ENCODE results near the gene SLC5A2. TPM values are rescaled to one million over a fixed set of nuclear protein-coding genes. Genes with fewer than 3 reads are reported as not detected.
"Not testable (repeated sequence)": the region's sequence is repeated elsewhere in the genome, so short reads cannot be mapped to it uniquely, and the experiment has no call there.

Gene SLC5A2
- polyA plus RNA-seq, 3 donors: 0.04 TPM; not detected in 2

DNA sequence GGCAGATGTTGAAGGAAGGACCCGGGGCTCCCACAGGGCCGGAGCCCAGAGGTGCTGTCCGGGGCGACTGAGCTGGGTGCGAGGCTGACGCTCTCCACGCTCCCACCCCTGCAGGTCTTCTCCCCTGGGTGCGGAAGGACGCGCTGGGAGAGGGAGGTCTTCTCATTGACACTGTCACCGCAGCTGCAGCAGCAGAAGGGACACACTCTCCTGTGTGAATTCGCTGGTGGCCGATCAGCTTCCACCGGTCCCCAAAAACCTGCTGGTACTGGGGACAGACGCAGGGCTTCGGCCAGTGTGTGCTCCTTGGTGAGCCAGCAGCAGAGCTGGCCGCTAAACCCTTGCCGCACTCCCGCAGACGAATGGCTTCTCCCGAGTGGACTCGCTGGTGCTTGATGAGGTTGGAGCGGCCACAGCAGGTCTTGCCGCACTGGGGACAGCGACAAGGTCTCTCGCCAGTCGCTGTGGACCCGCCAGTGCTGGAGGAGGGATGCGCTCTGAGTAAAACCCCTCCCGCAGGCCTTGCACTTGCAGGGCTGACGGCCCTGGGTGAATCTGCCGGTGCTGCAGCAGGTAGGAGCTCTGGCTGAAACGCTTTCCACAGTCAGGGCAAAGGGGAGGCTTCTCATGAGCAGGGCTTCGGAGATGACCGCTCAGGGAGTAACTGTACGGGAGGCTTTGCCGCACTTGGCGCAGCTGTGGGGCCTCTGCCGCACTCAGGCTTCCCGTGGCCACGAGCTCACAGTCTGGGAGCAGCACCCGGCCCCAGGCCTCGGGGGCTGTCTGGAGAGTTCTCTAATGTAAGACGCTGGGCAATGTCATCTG lies 46.5 kb upstream of the SLC5A2 start:
- Histone ChIP-seq H3K4me3 (replicated peaks in 1 of 3; ENCODE audit: low read depth in 2 of 3, low read length in 3 of 3) (no peak overlapping the region), H3K27ac (ENCODE audit: low read depth in 1 of 2, low read length in 2 of 2) (no peak overlapping the region), H4K20me1 (ENCODE audit: insufficient read depth, low read length) (no peaks in the 10 kb centered on the region), H3K9me3 (replicated peaks in 1 of 2; ENCODE audit: control insufficient read depth in 1 of 2, insufficient read depth in 1 of 2, low read length in 2 of 2) (no peaks in the 10 kb centered on the region), H3K4me1 (ENCODE audit: control insufficient read depth in 1 of 2, insufficient read depth in 2 of 2, low read length in 2 of 2) (no peaks in the 10 kb centered on the region), H3K79me2 (ENCODE audit: insufficient read depth, low read length) (no peaks in the 10 kb centered on the region), H3K9ac (ENCODE audit: insufficient read depth, low read length, poor library complexity, severe bottlenecking) (no peak overlapping the region), H2AFZ (ENCODE audit: insufficient read depth, low read depth, low read length, poor library complexity, severe bottlenecking) (no peak overlapping the region), H3K4me2 (replicated peaks; ENCODE audit: extremely low read depth, low read length, poor library complexity, severe bottlenecking) (no peak overlapping the region), H3K27me3 (ENCODE audit: control insufficient read depth in 2 of 2, insufficient read depth in 2 of 2, low read length in 2 of 2) (no peaks in the 10 kb centered on the region), H3K36me3 (replicated peaks in 1 of 2; ENCODE audit: control insufficient read depth in 1 of 2, insufficient read depth in 2 of 2, low read length in 2 of 2) (no peaks in the 10 kb centered on the region)
- H3K4me1 Mint-ChIP-seq: no peaks in the 10 kb centered on the region
- peaks cover 0 to 2% (median 0%) of the 10 kb centered on the region in 7 donors for H3K9me3 Mint-ChIP-seq
- H3K4me3 Mint-ChIP-seq: no peak overlapping the region
- H3K27me3 Mint-ChIP-seq (ENCODE audit: low read depth in 3 of 3): peaks cover 0 to 2% (median 0%) of the 10 kb centered on the region in 3 donors
- TF ChIP-seq, protein P1, sequence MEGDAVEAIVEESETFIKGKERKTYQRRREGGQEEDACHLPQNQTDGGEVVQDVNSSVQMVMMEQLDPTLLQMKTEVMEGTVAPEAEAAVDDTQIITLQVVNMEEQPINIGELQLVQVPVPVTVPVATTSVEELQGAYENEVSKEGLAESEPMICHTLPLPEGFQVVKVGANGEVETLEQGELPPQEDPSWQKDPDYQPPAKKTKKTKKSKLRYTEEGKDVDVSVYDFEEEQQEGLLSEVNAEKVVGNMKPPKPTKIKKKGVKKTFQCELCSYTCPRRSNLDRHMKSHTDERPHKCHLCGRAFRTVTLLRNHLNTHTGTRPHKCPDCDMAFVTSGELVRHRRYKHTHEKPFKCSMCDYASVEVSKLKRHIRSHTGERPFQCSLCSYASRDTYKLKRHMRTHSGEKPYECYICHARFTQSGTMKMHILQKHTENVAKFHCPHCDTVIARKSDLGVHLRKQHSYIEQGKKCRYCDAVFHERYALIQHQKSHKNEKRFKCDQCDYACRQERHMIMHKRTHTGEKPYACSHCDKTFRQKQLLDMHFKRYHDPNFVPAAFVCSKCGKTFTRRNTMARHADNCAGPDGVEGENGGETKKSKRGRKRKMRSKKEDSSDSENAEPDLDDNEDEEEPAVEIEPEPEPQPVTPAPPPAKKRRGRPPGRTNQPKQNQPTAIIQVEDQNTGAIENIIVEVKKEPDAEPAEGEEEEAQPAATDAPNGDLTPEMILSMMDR (IDR thresholded peaks at IDR 0.05): no peak
- intact Hi-C loops (cut with micrococcal nuclease): no loop called here
- H3K36me3 Mint-ChIP-seq: no peaks in the 10 kb centered on the region
- WGBS (ENCODE audit: insufficient coverage): 96% methylated on average over 39 of the region's 44 CpGs
- no peak overlapping the region for H3K27ac Mint-ChIP-seq
- DNase-seq: no peak

- H3K27ac Mint-ChIP-seq: no peak overlapping the region
- H3K4me3 Mint-ChIP-seq: no peak overlapping the region
- intact Hi-C loops (cut with micrococcal nuclease): no loop called here
Measured at GRCh38 chr16:31438414-31438813, 44.5 kb upstream of the SLC5A2 start.

DNA sequence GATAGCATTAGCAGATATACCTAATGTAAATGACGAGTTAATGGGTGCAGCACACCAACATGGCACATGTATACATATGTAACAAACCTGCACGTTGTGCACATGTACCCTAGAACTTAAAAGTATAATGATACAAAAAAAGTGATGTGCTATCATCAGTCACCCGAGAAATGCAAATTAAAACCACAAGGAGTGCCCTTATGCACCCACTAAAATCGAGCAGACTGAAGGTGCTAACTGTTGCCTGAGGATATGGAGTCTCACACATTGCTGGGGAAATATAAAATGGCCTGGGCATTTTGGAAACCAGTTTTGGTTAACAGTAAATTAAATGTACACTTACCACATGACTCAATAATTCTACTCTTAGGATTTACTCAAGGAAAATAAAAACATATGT lies 43.9 kb upstream of the SLC5A2 start:
- H2AFZ ChIP-seq (ENCODE audit: insufficient read depth, low read depth, low read length, poor library complexity, severe bottlenecking); intact Hi-C loops (cut with micrococcal nuclease); H3K4me3 Mint-ChIP-seq; H3K79me2 ChIP-seq (ENCODE audit: insufficient read depth, low read length); H3K27ac ChIP-seq (ENCODE audit: low read depth in 1 of 2, low read length in 2 of 2); H3K9ac ChIP-seq (ENCODE audit: insufficient read depth, low read length, poor library complexity, severe bottlenecking); H3K4me1 ChIP-seq (ENCODE audit: control insufficient read depth in 1 of 2, insufficient read depth in 2 of 2, low read length in 2 of 2); H3K9me3 ChIP-seq (replicated peaks in 1 of 2; ENCODE audit: control insufficient read depth in 1 of 2, insufficient read depth in 1 of 2, low read length in 2 of 2); H3K27ac Mint-ChIP-seq; H3K9me3 Mint-ChIP-seq; H3K4me3 ChIP-seq (replicated peaks in 1 of 3; ENCODE audit: low read depth in 2 of 3, low read length in 3 of 3); H3K27me3 ChIP-seq (ENCODE audit: control insufficient read depth in 2 of 2, insufficient read depth in 2 of 2, low read length in 2 of 2); DNase-seq; H3K4me2 ChIP-seq (replicated peaks; ENCODE audit: extremely low read depth, low read length, poor library complexity, severe bottlenecking); H3K4me1 Mint-ChIP-seq; H4K20me1 ChIP-seq (ENCODE audit: insufficient read depth, low read length); H3K36me3 ChIP-seq (replicated peaks in 1 of 2; ENCODE audit: control insufficient read depth in 1 of 2, insufficient read depth in 2 of 2, low read length in 2 of 2); H3K36me3 Mint-ChIP-seq; H3K27me3 Mint-ChIP-seq (ENCODE audit: low read depth in 3 of 3): not testable (repeated sequence)
- no CpG with 5 or more reads among the region's 4 CpGs for WGBS (ENCODE audit: insufficient coverage)

More at GRCh38 chr16:31438414-31438813, 44.5 kb upstream of the SLC5A2 start:
- no peaks in the 10 kb centered on the region for H3K79me2 ChIP-seq (ENCODE audit: insufficient read depth, low read length)
- H3K4me3 ChIP-seq (replicated peaks in 1 of 3; ENCODE audit: low read depth in 2 of 3, low read length in 3 of 3): no peak overlapping the region
- no peaks in the 10 kb centered on the region for H4K20me1 ChIP-seq (ENCODE audit: insufficient read depth, low read length)
- H3K27me3 Mint-ChIP-seq (ENCODE audit: low read depth in 3 of 3): peaks cover 0 to 6% (median 4%) of the 10 kb centered on the region in 3 donors
- H3K4me2 ChIP-seq (replicated peaks; ENCODE audit: extremely low read depth, low read length, poor library complexity, severe bottlenecking): no peak overlapping the region
- no peak overlapping the region for H3K9ac ChIP-seq (ENCODE audit: insufficient read depth, low read length, poor library complexity, severe bottlenecking)
- H3K9me3 ChIP-seq (replicated peaks in 1 of 2; ENCODE audit: control insufficient read depth in 1 of 2, insufficient read depth in 1 of 2, low read length in 2 of 2): no peaks in the 10 kb centered on the region
- 91% methylated on average over 2 of the region's 2 CpGs for WGBS (ENCODE audit: insufficient coverage)
- H3K27ac ChIP-seq (ENCODE audit: low read depth in 1 of 2, low read length in 2 of 2): no peak overlapping the region
- peaks cover 6% of the 10 kb centered on the region for H3K4me1 Mint-ChIP-seq
- no peak overlapping the region for H2AFZ ChIP-seq (ENCODE audit: insufficient read depth, low read depth, low read length, poor library complexity, severe bottlenecking)
- TF ChIP-seq, protein P1 (IDR thresholded peaks at IDR 0.05): no peak
- H3K4me1 ChIP-seq (ENCODE audit: control insufficient read depth in 1 of 2, insufficient read depth in 2 of 2, low read length in 2 of 2): peaks cover 0 to 4% of the 10 kb centered on the region in 2 donors
- DNase-seq: no peak
- H3K36me3 ChIP-seq (replicated peaks in 1 of 2; ENCODE audit: control insufficient read depth in 1 of 2, insufficient read depth in 2 of 2, low read length in 2 of 2): no peaks in the 10 kb centered on the region
- H3K27me3 ChIP-seq (ENCODE audit: control insufficient read depth in 2 of 2, insufficient read depth in 2 of 2, low read length in 2 of 2): no peaks in the 10 kb centered on the region
- H3K9me3 Mint-ChIP-seq: peaks cover 0 to 5% (median 0%) of the 10 kb centered on the region in 7 donors
- H3K36me3 Mint-ChIP-seq: no peaks in the 10 kb centered on the region

Measured in CD14-positive monocyte (primary cell).